ENCODE results near the gene GNAS-AS1.

- TF ChIP-seq EP300 (IDR thresholded peaks at IDR 0.05; ENCODE audit: low read depth), result no peak
- TF ChIP-seq CTCF (IDR thresholded peaks at IDR 0.05), result no peak
- TF ChIP-seq POLR2AphosphoS5 (IDR thresholded peaks at IDR 0.05), result no peak
- TF ChIP-seq POLR2A (IDR thresholded peaks at IDR 0.05), result no peak
Observed at GRCh38 chr20:58797371-58798338, 53.0 kb downstream of the GNAS-AS1 start.

Data from transverse colon (tissue), 4 donors.